ENCODE data around the gene FGD4. TPM values are rescaled to one million over a fixed set of nuclear protein-coding genes. Genes with fewer than 3 reads are reported as not detected.

FGD4 gene
- total RNA-seq, 1 experiment from 2014 or later: 54.3 TPM

DNA sequence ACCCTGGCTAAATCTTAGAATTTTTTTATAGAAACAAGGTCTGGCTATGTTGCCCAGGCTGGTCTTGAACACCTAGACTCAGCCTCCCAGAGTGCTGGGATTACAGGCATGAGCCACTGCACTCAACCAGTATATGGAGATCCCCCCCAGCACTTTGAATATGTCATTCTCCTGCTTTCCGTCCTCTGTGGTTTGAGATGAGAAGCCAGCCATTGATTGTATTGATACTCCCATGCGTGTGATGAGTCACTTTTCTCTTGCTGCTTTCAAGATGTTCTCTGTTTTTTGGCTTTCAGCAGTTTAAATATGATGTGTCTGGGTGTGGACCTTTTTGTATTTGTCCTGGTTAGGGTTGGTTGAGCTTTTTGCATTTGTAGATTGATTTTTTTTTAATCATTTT, 204.5 kb downstream of the FGD4 start:
- Histone ChIP-seq H3K9ac (ENCODE audit: extremely low read depth, insufficient read length, low read length) (no peak overlapping the region), H2BK20ac (ENCODE audit: low read depth, low read length, poor library complexity, severe bottlenecking) (no peak overlapping the region), H3K23ac (ENCODE audit: insufficient read length, low read depth, low read length) (no peak overlapping the region), H3K18ac (ENCODE audit: insufficient read length, low read depth, low read length) (no peak overlapping the region), H4K20me1 (ENCODE audit: control insufficient read depth, insufficient read depth, insufficient read length) (no peaks in the 10 kb centered on the region), H3K14ac (ENCODE audit: insufficient read depth, low read length) (no peak overlapping the region), H2BK5ac (ENCODE audit: insufficient read length, low read length) (no peak overlapping the region), H4K5ac (ENCODE audit: insufficient read length, low read depth, low read length) (no peak overlapping the region), H3K79me2 (ENCODE audit: insufficient read depth, low read length) (no peaks in the 10 kb centered on the region), H3K4me1 (ENCODE audit: insufficient read depth, low read length) (no peaks in the 10 kb centered on the region; the same call in 1 of the 2 replicates), H3K4ac (ENCODE audit: low read depth, low read length) (no peak overlapping the region), H3K9me3 (ENCODE audit: control insufficient read depth, low read depth, low read length) (no peaks in the 10 kb centered on the region), H3K27me3 (ENCODE audit: insufficient read depth, low read length) (no peaks in the 10 kb centered on the region), H2AK5ac (ENCODE audit: insufficient read length, low read length) (no peak overlapping the region), H4K91ac (ENCODE audit: insufficient read length, low read depth, low read length) (no peak overlapping the region), H2AFZ (ENCODE audit: low read length) (no peak overlapping the region), H2BK120ac (ENCODE audit: low read depth, low read length, poor library complexity, severe bottlenecking) (no peak overlapping the region), H2BK12ac (ENCODE audit: insufficient read length, low read depth, low read length) (no peak overlapping the region), H3K23me2 (ENCODE audit: insufficient read length, low read depth, low read length, poor library complexity, severe bottlenecking) (no peaks in the 10 kb centered on the region), H3K56ac (ENCODE audit: insufficient read length, low read depth, low read length) (no peak overlapping the region), H4K8ac (replicated peaks; ENCODE audit: insufficient read length, low read depth, low read length) (no peak overlapping the region), H3K4me2 (ENCODE audit: insufficient read depth, insufficient read length, low read length) (no peak overlapping the region), H2BK15ac (ENCODE audit: low read depth, low read length) (no peak overlapping the region), H3K79me1 (ENCODE audit: insufficient read depth, low read depth, low read length, poor library complexity, severe bottlenecking) (no peaks in the 10 kb centered on the region), H3K27ac (ENCODE audit: insufficient read length, low read depth, low read length) (no peak overlapping the region), H3T11ph (ENCODE audit: low read length) (no peak overlapping the region)
- no peak for DNase-seq
- no peak overlapping the region; a peak in 1 of 5 replicates for H3K4me3 Mint-ChIP-seq
- peaks cover 10 to 60% (median 29%) of the 10 kb centered on the region in 3 experiments for H3K36me3 Mint-ChIP-seq (ENCODE audit: insufficient read depth in 1 of 3, low read depth in 3 of 3)
- TF ChIP-seq, protein P1, sequence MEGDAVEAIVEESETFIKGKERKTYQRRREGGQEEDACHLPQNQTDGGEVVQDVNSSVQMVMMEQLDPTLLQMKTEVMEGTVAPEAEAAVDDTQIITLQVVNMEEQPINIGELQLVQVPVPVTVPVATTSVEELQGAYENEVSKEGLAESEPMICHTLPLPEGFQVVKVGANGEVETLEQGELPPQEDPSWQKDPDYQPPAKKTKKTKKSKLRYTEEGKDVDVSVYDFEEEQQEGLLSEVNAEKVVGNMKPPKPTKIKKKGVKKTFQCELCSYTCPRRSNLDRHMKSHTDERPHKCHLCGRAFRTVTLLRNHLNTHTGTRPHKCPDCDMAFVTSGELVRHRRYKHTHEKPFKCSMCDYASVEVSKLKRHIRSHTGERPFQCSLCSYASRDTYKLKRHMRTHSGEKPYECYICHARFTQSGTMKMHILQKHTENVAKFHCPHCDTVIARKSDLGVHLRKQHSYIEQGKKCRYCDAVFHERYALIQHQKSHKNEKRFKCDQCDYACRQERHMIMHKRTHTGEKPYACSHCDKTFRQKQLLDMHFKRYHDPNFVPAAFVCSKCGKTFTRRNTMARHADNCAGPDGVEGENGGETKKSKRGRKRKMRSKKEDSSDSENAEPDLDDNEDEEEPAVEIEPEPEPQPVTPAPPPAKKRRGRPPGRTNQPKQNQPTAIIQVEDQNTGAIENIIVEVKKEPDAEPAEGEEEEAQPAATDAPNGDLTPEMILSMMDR (conservative IDR thresholded peaks at IDR 0.05): no peak
- H3K27ac Mint-ChIP-seq: peak overlapping the region in 1 of 3 experiments; percentile 21; a peak in 2 of 7 replicates
- peaks cover 12 to 13% of the 10 kb centered on the region in 2 experiments for H3K4me1 Mint-ChIP-seq
- no peaks in the 10 kb centered on the region for H3K9me3 Mint-ChIP-seq
- no peaks in the 10 kb centered on the region for H3K27me3 Mint-ChIP-seq (ENCODE audit: low read depth)
- no CpG with 5 or more reads among the region's 2 CpGs for WGBS (ENCODE audit: extremely low coverage, insufficient read length, low lambda C conversion rate)
